H1 (cell line): ENCODE results near the gene MMP7. TPM values are rescaled to one million over a fixed set of nuclear protein-coding genes. Genes with fewer than 3 reads are reported as not detected.

Experiments
- CTCF ChIA-PET: fragments of 300-600 bp; sonication (Branson Sonifier 250); formaldehyde crosslinking; loops from one replicate; lab custom pipeline; 2021; ENCODE audit not compliant: partially characterized antibody; lab: Charles Lee
- POLR2A ChIA-PET: fragments of 300-600 bp; sonication (Branson Sonifier 250); formaldehyde crosslinking; loops from one replicate; lab custom pipeline; 2021; ENCODE audit warnings: inconsistent platforms; ENCODE audit not compliant: partially characterized antibody; lab: Charles Lee
- DNase-seq, 2 experiments: peaks; one replicate each; pipeline versions ENCODE4 v3.0.0 to v3.0.0-alpha.2; 2010 to 2022; ENCODE audit warnings: low spot score in 2 of 2, low read depth in 1 of 2, mixed read lengths in 1 of 2
- FAIRE-seq: peaks from 2 replicates; lab custom pipeline; 2011; peaks lifted over from hg19 to GRCh38; lab: Jason Lieb, UNC
- H2AFZ ChIP-seq: 2 replicates; pipeline ENCODE4 v1.8.1; 2012; ENCODE audit warnings: low read length, inconsistent platforms
- H2AK5ac ChIP-seq: 2 replicates; pipeline ENCODE4 v1.6.1; 2013; ENCODE audit warnings: low read depth, low read length
- H2BK120ac ChIP-seq: replicated peaks from 2 replicates; pipeline ENCODE3; 2013; ENCODE audit warnings: low read depth, low read length, inconsistent platforms
- H2BK12ac ChIP-seq: 2 replicates; pipeline ENCODE4 v1.6.1; 2013; ENCODE audit warnings: low read depth, low read length
- H2BK15ac ChIP-seq: 2 replicates; pipeline ENCODE4 v1.6.1; 2013; ENCODE audit warnings: low read length
- H2BK20ac ChIP-seq: 2 replicates; pipeline ENCODE4 v1.6.1; 2013; ENCODE audit warnings: low read length
- H2BK5ac ChIP-seq: 2 replicates; pipeline ENCODE4 v1.6.1; 2013; ENCODE audit warnings: low read depth, low read length
- H3K14ac ChIP-seq: 2 replicates; pipeline ENCODE4 v1.6.1; 2013; ENCODE audit warnings: inconsistent platforms; ENCODE audit not compliant: insufficient read length
- H3K18ac ChIP-seq: 2 replicates; pipeline ENCODE4 v1.6.1; 2013; ENCODE audit warnings: low read length; ENCODE audit errors: extremely low read depth
- H3K23ac ChIP-seq: 2 replicates; pipeline ENCODE4 v1.6.1; 2013; ENCODE audit warnings: inconsistent platforms; ENCODE audit not compliant: insufficient read length
- H3K23me2 ChIP-seq: 2 replicates; pipeline ENCODE4 v1.6.1; 2013; ENCODE audit warnings: low read depth, low read length
- H3K27ac ChIP-seq: 2 replicates; pipeline ENCODE4 v1.6.1; 2011; ENCODE audit warnings: low read depth, low read length, inconsistent platforms
- H3K27me3 ChIP-seq, 4 experiments: replicated peaks in 1 of 4; 1 replicate in 1 of 4; 2 replicates in 3 of 4; pipeline versions ENCODE4 v1.6.1 to v1.8.1; 2011 to 2013; ENCODE audit warnings: low read length in 3 of 4, mild to moderate bottlenecking in 3 of 4, inconsistent platforms in 2 of 4, mixed read lengths in 2 of 4, moderate library complexity in 1 of 4; ENCODE audit not compliant: control insufficient read depth in 3 of 4, insufficient read depth in 3 of 4; ENCODE audit errors: extremely low read depth in 1 of 4
- H3K36me3 ChIP-seq, 4 experiments: 2 replicates each; pipeline versions ENCODE4 v1.6.1 to v1.8.1; 2011 to 2013; ENCODE audit warnings: mild to moderate bottlenecking in 4 of 4, low read length in 3 of 4, moderate library complexity in 2 of 4, control low read depth in 1 of 4, inconsistent platforms in 1 of 4; ENCODE audit not compliant: insufficient read depth in 4 of 4, control insufficient read depth in 2 of 4
- H3K4ac ChIP-seq: replicated peaks from 2 replicates; pipeline ENCODE3; 2013; ENCODE audit warnings: low read length, low read depth, mixed read lengths, inconsistent platforms; ENCODE audit not compliant: insufficient read length
- H3K4me1 ChIP-seq, 4 experiments: replicated peaks in 1 of 4; 1 replicate in 1 of 4; 2 replicates in 3 of 4; pipeline versions ENCODE4 v1.6.1 to v1.8.1; 2011 to 2013; ENCODE audit warnings: low read length in 3 of 4, inconsistent platforms in 2 of 4, mixed read lengths in 1 of 4; ENCODE audit not compliant: insufficient read depth in 4 of 4, control insufficient read depth in 3 of 4
- H3K4me2 ChIP-seq, 2 experiments: 2 replicates each; pipeline versions ENCODE4 v1.6.1 to v1.8.1; 2011 to 2013; ENCODE audit warnings: low read depth in 2 of 2, low read length in 2 of 2, control low read depth in 1 of 2, inconsistent platforms in 1 of 2, mild to moderate bottlenecking in 1 of 2; ENCODE audit not compliant: insufficient read depth in 1 of 2
- H3K4me3 ChIP-seq, 4 experiments: fragments of 200-600, 300-600 bp in 1 of 4; sonication (generic), shearing (Covaris generic), sonication (Bioruptor Twin) in 1 of 4; 2 replicates each; pipeline versions ENCODE4 v1.5.1 to v1.8.1; 2011 to 2016; ENCODE audit warnings: low read length in 4 of 4, low read depth in 3 of 4, control low read depth in 2 of 4, inconsistent platforms in 2 of 4, mild to moderate bottlenecking in 2 of 4, mixed read lengths in 1 of 4, moderate library complexity in 1 of 4; ENCODE audit not compliant: insufficient read depth in 2 of 4; ENCODE audit errors: extremely low read depth in 1 of 4
- H3K56ac ChIP-seq: replicated peaks from 2 replicates; pipeline ENCODE3; 2013; ENCODE audit warnings: low read depth, mild to moderate bottlenecking, mixed read lengths, low read length, inconsistent platforms; ENCODE audit not compliant: insufficient read length
- H3K79me1 ChIP-seq: 2 replicates; pipeline ENCODE4 v1.6.1; 2013; ENCODE audit warnings: low read depth, low read length, control low read depth
- H3K79me2 ChIP-seq, 2 experiments: 2 replicates each; pipeline versions ENCODE4 v1.6.1 to v1.8.1; 2012 to 2013; ENCODE audit warnings: low read length in 2 of 2, mild to moderate bottlenecking in 2 of 2, inconsistent platforms in 1 of 2; ENCODE audit not compliant: insufficient read depth in 2 of 2, control insufficient read depth in 1 of 2
- H3K9ac ChIP-seq, 4 experiments: replicated peaks in 1 of 4; 1 replicate in 1 of 4; 2 replicates in 3 of 4; pipeline versions ENCODE4 v1.6.1 to v1.8.1; 2011 to 2013; ENCODE audit warnings: low read depth in 3 of 4, low read length in 3 of 4, control low read depth in 2 of 4, mild to moderate bottlenecking in 2 of 4, moderate library complexity in 2 of 4, inconsistent platforms in 1 of 4; ENCODE audit errors: extremely low read depth in 1 of 4
- H3K9me3 ChIP-seq, 2 experiments: 2 replicates each; pipeline versions ENCODE4 v1.6.1 to v1.8.1; 2012 to 2013; ENCODE audit warnings: mild to moderate bottlenecking in 2 of 2, moderate library complexity in 2 of 2, control low read depth in 1 of 2, inconsistent platforms in 1 of 2, low read depth in 1 of 2, low read length in 1 of 2, mixed read lengths in 1 of 2; ENCODE audit not compliant: insufficient read depth in 2 of 2
- H4K20me1 ChIP-seq, 2 experiments: replicated peaks in 1 of 2; 2 replicates each; pipeline versions ENCODE3 to v1.8.1; 2011 to 2013; ENCODE audit warnings: inconsistent platforms in 2 of 2, low read length in 2 of 2, mild to moderate bottlenecking in 1 of 2; ENCODE audit not compliant: insufficient read depth in 2 of 2, control insufficient read depth in 1 of 2
- H4K5ac ChIP-seq: 2 replicates; pipeline ENCODE4 v1.6.1; 2013; ENCODE audit warnings: low read length, low read depth, mixed read lengths, inconsistent platforms; ENCODE audit not compliant: insufficient read length
- H4K8ac ChIP-seq: 2 replicates; pipeline ENCODE4 v1.8.0; 2013; ENCODE audit warnings: mild to moderate bottlenecking, moderate library complexity, low read length, inconsistent platforms; ENCODE audit not compliant: insufficient read depth; ENCODE audit errors: extremely low read depth
- H4K91ac ChIP-seq: replicated peaks from 2 replicates; pipeline ENCODE3; 2013; ENCODE audit warnings: low read length, mixed read lengths, inconsistent platforms; ENCODE audit not compliant: insufficient read length
- ASH2L ChIP-seq: fragments of 200-600, 300-600 bp; sonication (generic); IDR thresholded peaks from one replicate; pipeline ENCODE4 v1.7.1; 2017; ENCODE audit warnings: low read length
- BCL11A ChIP-seq, 2 experiments: IDR thresholded peaks; one replicate each; pipeline ENCODE4 v1.6.1; 2011; ENCODE audit warnings: low read depth in 2 of 2, low read length in 2 of 2, mild to moderate bottlenecking in 2 of 2
- CHD2 ChIP-seq: IDR thresholded peaks from 2 replicates; pipeline ENCODE4 v1.6.1; 2012; ENCODE audit warnings: low read length, improper control_type of control experiment
- MAX ChIP-seq: IDR thresholded peaks from 2 replicates; pipeline ENCODE4 v1.6.1; 2012; ENCODE audit warnings: inconsistent platforms
- WGBS, 2 experiments: shearing (Covaris generic) in 1 of 2; methylation state at CpG; one replicate each; pipeline versions ENCODE4 v1.1.6 to v1.1.7; 2013 to 2015; ENCODE audit warnings: low lambda C conversion rate in 2 of 2, mixed read lengths in 2 of 2, inconsistent platforms in 1 of 2, low coverage in 1 of 2, missing lambda C conversion rate in 1 of 2; ENCODE audit not compliant: insufficient replicate concordance in 2 of 2, insufficient coverage in 1 of 2, insufficient read length in 1 of 2; ENCODE audit errors: extremely low coverage in 1 of 2, missing lambda C conversion rate in 1 of 2; 5-methylcytosine and 5-hydroxymethylcytosine counted together
- polyA plus RNA-seq, 7 experiments: library from polyadenylated mRNA; depleted of rRNA in 3 of 7; stranded (reverse) in 5 of 7; unstranded in 2 of 7; fragments of >200 nt in 5 of 7; fragments of 200-250 nt in 2 of 7; gene quantifications; 1 replicate in 5 of 7; 2 replicates in 1 of 7; 4 replicates in 1 of 7; pipeline versions ENCODE4 v1.2.1 to v1.2.3, GENCODE V29; 2011 to 2013; ENCODE audit warnings: missing spikeins in 2 of 7, mixed read lengths in 2 of 7
- total RNA-seq: library from RNA; stranded (reverse); fragmentation: NEBNext Ultra II Directional; extraction: Animal tissue kit (Norgen Biotek cat#: 25700); gene quantifications from 2 replicates; pipeline ENCODE4 v1.2.1, GENCODE V29; 2021

MMP7 gene
- total and polyA plus RNA-seq, 2 of the 8 experiments (the other 6 are each of a cell fraction or from before 2014, with no cell fraction given), result not detected

- no peaks in the 10 kb centered on the region for H3K4me1 ChIP-seq
- H3K23ac ChIP-seq, result no peak overlapping the region
- H3K27me3 ChIP-seq, result no peaks in the 10 kb centered on the region
- no peak overlapping the region for H2BK15ac ChIP-seq
- H2AFZ ChIP-seq, result no peak overlapping the region
- no peak overlapping the region for H4K91ac ChIP-seq
- no peaks in the 10 kb centered on the region for H3K9me3 ChIP-seq
- H4K8ac ChIP-seq, result no peak overlapping the region
- no peak overlapping the region for H3K14ac ChIP-seq
- H3K79me1 ChIP-seq, result no peaks in the 10 kb centered on the region
- DNase-seq, result no peak
- no peak overlapping the region for H2BK120ac ChIP-seq
- no peak overlapping the region for H3K56ac ChIP-seq
- CTCF ChIA-PET, result interaction anchor here (0.7 to 1.3 kb wide), 2 partner anchors 92 to 131 kb away, joined by 5 to 7 read pairs; no protein-coding TSS in a partner anchor
- no peak overlapping the region for H3K4ac ChIP-seq
- H3K27ac ChIP-seq, result no peak overlapping the region
- WGBS, 2 experiments, result 49% methylated on average over 3 of the region's 3 CpGs; no CpG with 5 or more reads in 1 of the 2 experiments
- no peak overlapping the region for H2BK12ac ChIP-seq
- no peaks in the 10 kb centered on the region for H4K20me1 ChIP-seq
- H3K36me3 ChIP-seq, result no peaks in the 10 kb centered on the region
- FAIRE-seq, result no peak
- H2BK20ac ChIP-seq, result no peak overlapping the region
- TF ChIP-seq BCL11A (IDR thresholded peaks at IDR 0.05; ENCODE audit: low read depth in 2 of 2, low read length in 2 of 2) (no peak), MAX (no peak), CHD2 (no peak), ASH2L (no peak)
- no peak overlapping the region for H3K4me2 ChIP-seq
- no peak overlapping the region for H3K18ac ChIP-seq
- no peaks in the 10 kb centered on the region for H3K23me2 ChIP-seq
- no peak overlapping the region for H2AK5ac ChIP-seq
- no peak overlapping the region for H2BK5ac ChIP-seq
- no peak overlapping the region for H3K4me3 ChIP-seq
- POLR2A ChIA-PET, result no interaction called here
- no peak overlapping the region for H3K9ac ChIP-seq
- H3K79me2 ChIP-seq, result no peaks in the 10 kb centered on the region
- H4K5ac ChIP-seq, result no peak overlapping the region
These were observed 48.1 kb downstream of the MMP7 start for GRCh38 chr11:102482433-102482832.
